Lower leg skin (tissue), 3 donors: Measurements from ENCODE around the gene PSMB3.

Source experiments
- POLR2A ChIP-seq, 2 donors: fragments of 450-650 bp; IDR thresholded peaks; one replicate each; pipeline ENCODE4 v1.6.1; 2016 to 2017; ENCODE audit warnings: antibody characterized with exemption in 2 of 2, mild to moderate bottlenecking in 1 of 2, moderate library complexity in 1 of 2
- TF ChIP-seq, protein P1 (sequence below), 3 donors: fragments of 450-650 bp; IDR thresholded peaks; one replicate each; pipeline ENCODE4 v1.5.1; 2016; ENCODE audit warnings: antibody characterized with exemption in 3 of 3, mild to moderate bottlenecking in 3 of 3, moderate library complexity in 2 of 3

DNA sequence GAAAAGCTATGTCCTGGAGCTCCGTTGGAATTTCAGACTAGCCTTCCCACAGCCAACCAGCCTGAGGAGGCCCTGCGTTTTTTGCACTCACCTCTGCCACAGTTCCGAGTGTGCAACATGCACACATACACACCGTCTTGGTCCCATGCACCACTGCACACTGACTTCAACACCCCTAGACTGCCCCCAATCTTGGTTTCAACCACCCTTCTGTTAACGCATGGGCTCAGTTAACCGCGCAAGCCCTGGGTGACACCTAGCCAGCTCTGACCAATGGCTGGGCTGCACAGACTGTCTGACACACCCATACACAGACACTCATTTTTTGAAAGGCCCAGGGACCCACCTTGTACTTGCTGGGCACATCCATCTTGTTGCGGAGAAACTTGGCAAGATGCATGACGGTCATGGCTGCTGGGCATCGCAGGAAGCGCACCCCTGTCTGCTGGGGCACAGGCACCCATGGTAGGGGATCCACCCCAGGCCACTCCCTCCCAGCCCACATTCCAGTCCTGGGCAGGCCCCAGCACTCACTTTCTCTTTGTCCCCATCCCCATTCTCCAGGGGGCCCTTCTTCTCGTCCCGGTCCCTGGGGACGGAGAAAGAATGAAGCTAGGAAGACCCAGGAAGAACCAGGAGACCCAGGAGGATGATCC lies 14.4 kb upstream of the PSMB3 start:
- TF ChIP-seq, protein P1, sequence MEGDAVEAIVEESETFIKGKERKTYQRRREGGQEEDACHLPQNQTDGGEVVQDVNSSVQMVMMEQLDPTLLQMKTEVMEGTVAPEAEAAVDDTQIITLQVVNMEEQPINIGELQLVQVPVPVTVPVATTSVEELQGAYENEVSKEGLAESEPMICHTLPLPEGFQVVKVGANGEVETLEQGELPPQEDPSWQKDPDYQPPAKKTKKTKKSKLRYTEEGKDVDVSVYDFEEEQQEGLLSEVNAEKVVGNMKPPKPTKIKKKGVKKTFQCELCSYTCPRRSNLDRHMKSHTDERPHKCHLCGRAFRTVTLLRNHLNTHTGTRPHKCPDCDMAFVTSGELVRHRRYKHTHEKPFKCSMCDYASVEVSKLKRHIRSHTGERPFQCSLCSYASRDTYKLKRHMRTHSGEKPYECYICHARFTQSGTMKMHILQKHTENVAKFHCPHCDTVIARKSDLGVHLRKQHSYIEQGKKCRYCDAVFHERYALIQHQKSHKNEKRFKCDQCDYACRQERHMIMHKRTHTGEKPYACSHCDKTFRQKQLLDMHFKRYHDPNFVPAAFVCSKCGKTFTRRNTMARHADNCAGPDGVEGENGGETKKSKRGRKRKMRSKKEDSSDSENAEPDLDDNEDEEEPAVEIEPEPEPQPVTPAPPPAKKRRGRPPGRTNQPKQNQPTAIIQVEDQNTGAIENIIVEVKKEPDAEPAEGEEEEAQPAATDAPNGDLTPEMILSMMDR (IDR thresholded peaks at IDR 0.05): no peak
- TF ChIP-seq POLR2A (IDR thresholded peaks at IDR 0.05): no peak
